GM13977 (cell line): ENCODE results near the gene KCNH1.

Experiments
- DNase-seq: peaks from one replicate; pipeline ENCODE4 v3.0.0; 2012; ENCODE audit warnings: low spot score
- in situ Hi-C: fragments of 300-500 bp; cut with MboI; formaldehyde crosslinking; loops from one replicate; pipeline ENCODE4 v1.12.0; 2022; ENCODE audit warnings: low sequenced_read_pairs, low pct_unique_long_range_greater_than_20kb, mixed read lengths, inconsistent platforms; ENCODE audit not compliant: unreplicated experiment
- TF ChIP-seq, protein P1 (sequence below): IDR thresholded peaks from 2 replicates; pipeline ENCODE4 v1.5.1; 2012; ENCODE audit warnings: mild to moderate bottlenecking, control low read depth; ENCODE audit not compliant: insufficient read depth; ENCODE audit errors: extremely low read depth, missing control alignments

Gene KCNH1

DNA sequence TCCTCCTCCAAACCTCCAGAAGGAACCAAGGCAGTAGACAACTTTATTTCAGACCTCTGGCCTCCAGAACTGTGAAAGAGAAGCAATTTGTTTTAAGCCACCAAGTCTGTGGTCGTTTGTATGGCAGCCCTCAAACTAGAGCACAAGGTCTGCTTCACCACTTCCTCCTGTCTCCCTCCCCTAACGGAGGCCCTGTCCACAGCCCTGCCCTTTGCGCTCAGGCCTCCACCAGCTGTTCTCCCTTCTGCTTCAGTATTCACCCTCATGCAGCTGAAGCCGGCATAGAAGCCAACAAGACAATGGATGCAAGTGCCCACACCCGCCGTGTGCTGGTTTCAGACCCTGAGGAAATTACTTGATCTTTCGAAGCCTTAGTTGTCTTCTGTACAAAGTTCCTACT is 441.2 kb downstream of the KCNH1 start:
- in situ Hi-C loops: no loop called here
- no peak for DNase-seq

DNA sequence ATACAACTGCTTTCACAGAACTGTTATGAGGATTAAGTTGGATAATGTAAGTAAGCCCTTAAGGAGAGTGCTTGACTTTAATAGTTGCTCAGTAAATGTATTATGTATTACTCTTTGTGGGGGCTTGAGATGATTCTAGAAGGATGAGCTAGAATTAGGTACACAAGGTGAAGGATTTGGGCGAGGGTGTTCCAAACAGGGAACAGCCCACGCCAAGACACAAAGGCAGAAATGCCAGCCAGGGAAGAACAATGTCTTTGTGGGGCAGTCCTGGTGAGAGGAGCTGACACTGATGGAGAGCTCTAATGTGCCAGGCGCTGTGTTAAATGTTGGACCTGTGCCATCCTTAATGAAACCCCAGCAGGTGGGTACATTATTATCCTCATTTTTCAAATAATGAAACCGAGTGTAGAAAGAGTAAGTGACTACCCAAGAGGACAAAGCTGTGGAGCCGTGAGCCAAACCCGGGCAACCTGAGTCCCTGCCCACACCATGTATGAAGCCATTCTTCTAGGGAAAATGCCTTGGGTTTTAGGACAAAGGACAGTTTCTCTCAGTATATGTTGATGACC is 442.8 kb downstream of the KCNH1 start:
- in situ Hi-C loops: no loop called here
- TF ChIP-seq, protein P1, sequence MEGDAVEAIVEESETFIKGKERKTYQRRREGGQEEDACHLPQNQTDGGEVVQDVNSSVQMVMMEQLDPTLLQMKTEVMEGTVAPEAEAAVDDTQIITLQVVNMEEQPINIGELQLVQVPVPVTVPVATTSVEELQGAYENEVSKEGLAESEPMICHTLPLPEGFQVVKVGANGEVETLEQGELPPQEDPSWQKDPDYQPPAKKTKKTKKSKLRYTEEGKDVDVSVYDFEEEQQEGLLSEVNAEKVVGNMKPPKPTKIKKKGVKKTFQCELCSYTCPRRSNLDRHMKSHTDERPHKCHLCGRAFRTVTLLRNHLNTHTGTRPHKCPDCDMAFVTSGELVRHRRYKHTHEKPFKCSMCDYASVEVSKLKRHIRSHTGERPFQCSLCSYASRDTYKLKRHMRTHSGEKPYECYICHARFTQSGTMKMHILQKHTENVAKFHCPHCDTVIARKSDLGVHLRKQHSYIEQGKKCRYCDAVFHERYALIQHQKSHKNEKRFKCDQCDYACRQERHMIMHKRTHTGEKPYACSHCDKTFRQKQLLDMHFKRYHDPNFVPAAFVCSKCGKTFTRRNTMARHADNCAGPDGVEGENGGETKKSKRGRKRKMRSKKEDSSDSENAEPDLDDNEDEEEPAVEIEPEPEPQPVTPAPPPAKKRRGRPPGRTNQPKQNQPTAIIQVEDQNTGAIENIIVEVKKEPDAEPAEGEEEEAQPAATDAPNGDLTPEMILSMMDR: no peak
- DNase-seq: no peak

More for the DNA sequence above, 441.2 kb downstream of the KCNH1 start:
- TF ChIP-seq, protein P1: no peak

DNA sequence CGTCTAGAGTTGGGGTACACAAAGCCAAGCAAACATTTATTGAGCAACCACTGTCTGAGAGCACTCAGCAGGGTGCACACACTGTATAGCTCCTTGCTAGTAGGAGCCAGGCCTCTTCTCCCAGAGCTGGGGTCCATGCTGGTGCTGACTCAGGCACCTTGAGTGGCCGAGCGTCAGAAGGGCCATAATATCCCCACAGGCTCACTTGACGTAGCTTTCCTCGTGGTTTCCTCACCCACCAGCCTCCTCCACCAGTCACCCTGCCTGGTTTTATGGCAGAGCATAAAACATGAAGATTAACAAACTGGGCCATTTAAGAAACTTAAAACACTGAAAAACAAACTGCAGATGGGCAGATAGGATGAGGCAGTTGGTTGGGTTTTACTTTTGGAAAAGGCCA is 443.7 kb downstream of the KCNH1 start:
- in situ Hi-C loops: no loop called here
- DNase-seq: no peak
- TF ChIP-seq, protein P1: no peak

DNA sequence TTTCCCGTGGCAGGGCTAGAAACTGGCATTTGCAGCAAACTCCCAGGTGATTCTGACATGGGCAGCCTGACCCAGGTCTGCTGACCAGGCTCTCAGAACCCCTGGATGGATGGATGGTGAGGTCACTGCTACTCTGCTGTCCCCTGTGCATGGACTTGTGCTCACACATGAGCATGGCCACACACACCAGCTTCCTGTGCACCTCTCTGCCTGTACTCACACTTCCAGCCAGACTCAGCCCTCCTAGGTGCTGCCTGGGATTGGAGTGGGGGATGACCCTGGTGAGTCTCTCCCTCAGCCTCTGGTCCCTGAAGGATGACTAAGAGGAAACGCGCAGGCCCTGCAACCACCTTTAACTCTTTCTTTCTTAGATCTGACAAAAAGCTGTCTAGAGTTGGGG is 444.1 kb downstream of the KCNH1 start:
- no peak for DNase-seq
- TF ChIP-seq, protein P1: no peak
- in situ Hi-C loops: no loop called here

DNA sequence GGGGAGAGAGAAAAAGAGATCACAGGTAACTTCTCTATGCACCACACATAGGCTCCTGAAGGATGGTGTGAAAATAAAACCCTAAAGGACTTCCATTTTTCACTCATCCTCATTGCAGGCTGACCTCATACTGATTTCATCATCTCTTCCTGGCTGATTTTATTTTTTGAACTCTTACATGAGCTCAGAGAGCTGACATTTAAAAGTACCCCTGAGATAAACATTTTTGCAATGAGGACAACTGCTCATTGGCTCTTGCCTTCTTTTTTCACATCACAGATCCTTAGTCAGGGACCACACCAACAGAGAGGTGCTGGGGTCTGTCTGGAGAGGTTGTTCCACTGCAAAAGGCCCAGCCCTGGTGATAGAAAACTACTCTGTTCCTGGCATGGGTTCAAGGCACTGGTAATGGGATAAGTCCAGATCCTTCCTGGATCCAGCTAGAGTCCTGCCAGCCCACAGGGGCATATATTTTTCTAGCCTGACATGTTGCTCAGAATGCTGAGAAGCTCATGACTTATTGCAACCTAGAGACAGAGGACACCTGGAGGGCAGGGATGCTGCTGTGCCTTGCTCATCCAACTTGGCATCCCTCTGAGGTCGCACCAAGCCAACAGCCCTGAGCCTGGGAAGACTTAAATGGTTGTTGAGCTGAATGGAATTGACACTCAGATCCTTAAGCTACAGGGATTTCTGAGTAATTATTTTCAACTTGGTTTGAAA is 445.3 kb downstream of the KCNH1 start:
- TF ChIP-seq, protein P1: no peak
- in situ Hi-C loops: no loop called here
- no peak for DNase-seq

DNA sequence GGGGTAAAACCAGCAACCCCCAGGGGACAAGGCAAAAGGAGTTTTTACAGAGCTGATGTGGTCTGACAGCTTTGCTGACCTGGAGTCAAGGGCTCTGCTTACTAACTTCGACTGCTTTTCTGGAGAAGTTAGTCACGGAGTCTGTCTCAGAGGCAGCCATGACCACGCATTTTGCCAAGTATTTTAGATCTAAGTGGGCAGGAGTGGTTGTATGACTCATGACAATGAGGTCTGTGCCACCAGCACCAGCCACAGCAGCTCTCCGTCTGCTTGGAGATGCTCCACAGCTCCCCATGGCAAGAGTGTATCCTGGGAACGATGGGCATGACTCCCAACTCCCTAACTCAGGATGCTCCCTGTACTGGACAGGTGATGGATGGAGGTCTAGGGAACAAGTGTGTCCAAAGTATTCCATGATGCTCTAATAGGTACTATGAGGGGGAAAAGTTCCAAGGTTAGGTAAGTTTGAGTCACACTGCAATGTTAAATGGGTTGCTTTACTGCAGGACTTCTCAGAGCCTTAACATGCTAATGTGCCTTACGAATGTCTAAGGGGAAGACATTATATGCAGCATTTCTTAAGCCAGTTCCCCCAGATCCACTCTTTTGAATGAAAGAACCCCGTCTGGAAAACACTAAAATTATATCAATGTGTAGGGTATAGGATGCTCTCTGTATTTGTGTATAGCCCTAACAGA is 446.2 kb downstream of the KCNH1 start:
- in situ Hi-C loops: no loop called here
- no peak for DNase-seq
- TF ChIP-seq, protein P1: no peak
